ENCODE measurements around the gene CLEC17A. TPM values are rescaled to one million over a fixed set of nuclear protein-coding genes. Genes with fewer than 3 reads are reported as not detected.
"Not testable (repeated sequence)": the region's sequence is repeated elsewhere in the genome, so short reads cannot be mapped to it uniquely, and the experiment has no call there.

CLEC17A gene
- total RNA-seq, 4 donors from 2014 or later = not detected

DNA sequence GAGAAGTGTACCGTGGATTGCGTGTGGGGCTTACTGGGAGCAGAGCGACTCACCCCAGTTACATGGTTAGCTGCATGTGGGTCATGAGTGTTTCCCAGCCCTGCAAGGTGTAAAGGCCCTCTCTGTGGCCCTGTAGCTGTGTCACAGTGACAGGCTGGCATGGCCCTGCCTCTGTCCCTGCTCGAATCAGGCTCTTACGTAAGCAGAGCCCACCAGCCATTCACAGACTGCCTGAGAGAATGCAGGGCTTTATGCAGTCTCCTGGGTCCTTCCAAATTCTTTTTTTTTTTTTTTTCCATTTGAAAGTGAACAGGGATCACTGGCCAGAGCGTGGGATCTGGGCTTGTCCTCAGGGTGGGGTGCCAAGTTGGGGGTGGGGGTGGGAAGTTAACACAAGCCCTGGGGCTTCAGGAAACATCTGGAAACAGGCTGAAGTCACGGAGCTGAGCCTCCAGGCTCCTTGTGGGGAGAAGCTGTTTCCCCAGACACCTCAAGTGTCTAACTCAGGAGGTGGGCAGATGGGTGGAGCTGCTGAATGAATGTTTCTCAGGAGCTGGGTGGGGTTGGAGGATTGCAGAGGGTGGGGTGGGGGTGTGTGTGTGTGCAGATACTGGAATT lies 40.1 kb upstream of the CLEC17A start:
- 14 to 53% methylated on average over 3 to 4 of the region's 7 CpGs for WGBS, 2 donors (ENCODE audit: low coverage in 1 of 2)
- H3K4me1 ChIP-seq = peaks cover 0 to 23% (median 0%) of the 10 kb centered on the region in 3 donors
- TF ChIP-seq POLR2AphosphoS5 (IDR thresholded peaks at IDR 0.05) (no peak), POLR2A (IDR thresholded peaks at IDR 0.05) (no peak)
- no peak for ATAC-seq
- H3K36me3 ChIP-seq = peaks cover 0 to under 1% of the 10 kb centered on the region in 2 donors
- no peaks in the 10 kb centered on the region for H3K9me3 ChIP-seq
- H3K27me3 ChIP-seq = no peaks in the 10 kb centered on the region
- peak overlapping the region in 1 of 4 donors; percentile 46 for H3K27ac ChIP-seq
- H3K4me3 ChIP-seq = no peak overlapping the region

- Histone ChIP-seq H3K4me3 (no peak overlapping the region), H3K9me3 (no peaks in the 10 kb centered on the region), H3K36me3 (peaks cover 0 to 13% of the 10 kb centered on the region in 2 donors), H3K27ac (no peak overlapping the region), H3K27me3 (no peaks in the 10 kb centered on the region), H3K4me1 (peaks cover 0 to 23% (median 0%) of the 10 kb centered on the region in 3 donors)
- TF ChIP-seq POLR2A (IDR thresholded peaks at IDR 0.05) (no peak), POLR2AphosphoS5 (IDR thresholded peaks at IDR 0.05) (no peak), EP300 (IDR thresholded peaks at IDR 0.05) (no peak)
- TF ChIP-seq, protein P1, sequence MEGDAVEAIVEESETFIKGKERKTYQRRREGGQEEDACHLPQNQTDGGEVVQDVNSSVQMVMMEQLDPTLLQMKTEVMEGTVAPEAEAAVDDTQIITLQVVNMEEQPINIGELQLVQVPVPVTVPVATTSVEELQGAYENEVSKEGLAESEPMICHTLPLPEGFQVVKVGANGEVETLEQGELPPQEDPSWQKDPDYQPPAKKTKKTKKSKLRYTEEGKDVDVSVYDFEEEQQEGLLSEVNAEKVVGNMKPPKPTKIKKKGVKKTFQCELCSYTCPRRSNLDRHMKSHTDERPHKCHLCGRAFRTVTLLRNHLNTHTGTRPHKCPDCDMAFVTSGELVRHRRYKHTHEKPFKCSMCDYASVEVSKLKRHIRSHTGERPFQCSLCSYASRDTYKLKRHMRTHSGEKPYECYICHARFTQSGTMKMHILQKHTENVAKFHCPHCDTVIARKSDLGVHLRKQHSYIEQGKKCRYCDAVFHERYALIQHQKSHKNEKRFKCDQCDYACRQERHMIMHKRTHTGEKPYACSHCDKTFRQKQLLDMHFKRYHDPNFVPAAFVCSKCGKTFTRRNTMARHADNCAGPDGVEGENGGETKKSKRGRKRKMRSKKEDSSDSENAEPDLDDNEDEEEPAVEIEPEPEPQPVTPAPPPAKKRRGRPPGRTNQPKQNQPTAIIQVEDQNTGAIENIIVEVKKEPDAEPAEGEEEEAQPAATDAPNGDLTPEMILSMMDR (IDR thresholded peaks at IDR 0.05) = no peak
- no peak for ATAC-seq
- 86% methylated on average over 3 of the region's 5 CpGs; no CpG with 5 or more reads in 1 of the 2 donors for WGBS, 2 donors (ENCODE audit: low coverage in 1 of 2)
Observed at GRCh38 chr19:14544047-14544446, 38.8 kb upstream of the CLEC17A start.

DNA sequence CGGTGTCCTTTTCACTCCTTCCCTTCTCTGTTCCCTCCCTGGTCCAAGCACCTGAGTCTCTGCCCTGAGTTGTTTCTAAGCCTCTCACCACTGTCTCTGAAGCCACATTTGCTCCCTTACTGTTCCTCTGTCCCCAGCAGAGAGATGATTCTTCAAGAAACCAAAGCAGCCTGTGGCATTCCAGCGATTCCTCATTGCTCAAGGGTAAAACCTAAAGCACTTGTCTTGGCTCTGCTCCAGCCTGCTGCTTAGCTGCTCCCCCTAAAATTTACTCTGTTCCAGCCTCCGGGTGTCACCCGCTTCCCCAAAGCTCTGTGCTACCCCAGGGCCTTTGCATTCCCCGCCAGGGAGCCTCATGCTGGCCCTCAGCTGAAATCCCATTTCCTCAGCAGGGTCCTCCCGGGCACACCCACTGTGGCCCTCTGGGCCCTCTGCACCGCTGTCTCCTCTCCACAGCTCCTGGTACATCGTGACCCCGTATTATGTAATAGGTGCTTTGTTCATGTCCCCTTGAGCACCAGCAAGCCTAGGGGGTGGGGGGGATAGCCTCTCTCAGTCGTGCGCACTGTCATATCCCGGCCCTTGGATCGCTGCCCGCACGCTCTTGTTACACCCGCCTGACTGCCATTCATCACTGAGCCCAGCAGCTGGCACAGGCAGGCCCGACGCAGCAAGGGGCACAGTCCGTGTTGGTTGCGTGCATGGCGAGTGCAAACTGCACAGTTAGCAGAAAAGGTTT lies 37.7 kb upstream of the CLEC17A start:
- peaks cover 0 to 24% of the 10 kb centered on the region in 2 donors for H3K36me3 ChIP-seq
- WGBS, 2 donors (ENCODE audit: low coverage in 1 of 2) = 80 to 100% methylated on average over 1 to 9 of the region's 21 CpGs
- ATAC-seq = peak; percentile 55
- peak overlapping the region in 1 of 4 donors; percentile 23 for H3K27ac ChIP-seq
- H3K9me3 ChIP-seq = no peaks in the 10 kb centered on the region
- H3K4me3 ChIP-seq = no peak overlapping the region
- H3K4me1 ChIP-seq = peaks cover 0 to 27% (median 0%) of the 10 kb centered on the region in 3 donors
- TF ChIP-seq POLR2AphosphoS5 (IDR thresholded peaks at IDR 0.05) (no peak), POLR2A (IDR thresholded peaks at IDR 0.05) (no peak)
- no peaks in the 10 kb centered on the region for H3K27me3 ChIP-seq

DNA sequence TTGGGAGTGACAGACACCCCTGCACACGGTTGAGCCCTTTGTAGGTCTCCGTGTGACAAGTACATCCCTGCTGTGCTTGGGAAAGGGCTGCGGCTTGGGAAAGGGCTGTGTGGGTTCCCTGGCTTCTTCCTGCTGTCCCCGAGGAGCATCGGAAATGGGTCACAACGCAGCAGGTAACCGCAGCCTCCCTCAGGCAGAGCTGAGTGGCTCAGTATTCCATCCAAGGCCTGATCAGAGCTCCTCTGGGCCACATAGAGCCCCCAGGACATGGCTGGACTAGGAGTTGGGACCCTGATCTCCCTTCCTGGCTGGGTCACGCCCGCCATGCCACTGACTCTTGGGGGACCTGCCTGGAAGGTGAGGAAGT lies 37.2 kb upstream of the CLEC17A start:
- no peaks in the 10 kb centered on the region for H3K9me3 ChIP-seq
- H3K36me3 ChIP-seq = peaks cover 0 to 30% of the 10 kb centered on the region in 2 donors
- no peak overlapping the region for H3K4me3 ChIP-seq
- H3K27ac ChIP-seq = no peak overlapping the region
- WGBS, 2 donors (ENCODE audit: low coverage in 1 of 2) = 60% methylated on average over 1 of the region's 9 CpGs; no CpG with 5 or more reads in 1 of the 2 donors
- H3K4me1 ChIP-seq = peaks cover 0 to 32% (median 0%) of the 10 kb centered on the region in 3 donors
- H3K27me3 ChIP-seq = no peaks in the 10 kb centered on the region
- no peak for ATAC-seq
- TF ChIP-seq, protein P1 (IDR thresholded peaks at IDR 0.05) = no peak
- TF ChIP-seq EP300 (IDR thresholded peaks at IDR 0.05) = no peak
- no peak for TF ChIP-seq POLR2A (IDR thresholded peaks at IDR 0.05)
- TF ChIP-seq POLR2AphosphoS5 (IDR thresholded peaks at IDR 0.05) = no peak

DNA sequence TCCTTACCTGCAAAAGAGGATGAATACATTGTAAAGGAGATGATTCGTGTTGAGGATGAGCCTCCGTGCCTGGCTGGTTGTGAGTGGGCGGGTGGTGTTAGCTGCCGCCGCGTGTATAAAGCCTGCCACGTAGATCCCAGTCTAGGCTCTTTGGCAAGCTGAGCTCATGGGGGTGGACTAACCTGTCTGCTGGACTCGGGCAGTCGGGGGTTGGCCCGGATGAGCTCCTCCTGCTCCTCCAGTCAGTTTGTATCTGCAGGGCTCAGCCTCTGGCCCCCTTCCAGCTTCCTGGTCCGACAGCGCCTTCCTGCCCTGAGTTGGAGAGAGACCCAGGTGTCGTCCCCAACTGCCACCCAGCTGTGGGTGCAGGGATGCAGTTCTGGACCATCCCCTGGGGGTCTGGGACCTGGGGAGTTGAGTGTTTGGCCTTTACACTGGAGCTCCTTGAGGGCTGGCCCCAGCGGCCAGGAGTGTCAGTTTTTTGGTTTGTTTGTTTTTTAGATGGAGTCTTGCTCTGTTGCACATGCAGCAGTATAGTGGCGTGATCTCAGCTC lies 32.6 kb upstream of the CLEC17A start:
- Histone ChIP-seq H3K4me3 (no peak overlapping the region), H3K27ac (no peak overlapping the region), H3K36me3 (peaks cover 0 to 44% of the 10 kb centered on the region in 2 donors), H3K4me1 (peaks cover 0 to 15% (median 0%) of the 10 kb centered on the region in 3 donors), H3K9me3 (no peaks in the 10 kb centered on the region), H3K27me3 (no peaks in the 10 kb centered on the region)
- no peak for ATAC-seq
- TF ChIP-seq POLR2A (IDR thresholded peaks at IDR 0.05) = no peak
- 75% methylated on average over 2 of the region's 15 CpGs; no CpG with 5 or more reads in 1 of the 2 donors for WGBS, 2 donors (ENCODE audit: low coverage in 1 of 2)

GRCh38 chr19:14551134-14552005 lies 31.5 kb upstream of the CLEC17A start:
- H3K9me3 ChIP-seq, H3K27me3 ChIP-seq, H3K4me3 ChIP-seq, H3K27ac ChIP-seq: not testable (repeated sequence)
- peak; percentile 24 for ATAC-seq
- 92 to 95% methylated on average over 4 to 7 of the region's 12 CpGs for WGBS, 2 donors (ENCODE audit: low coverage in 1 of 2)
- Histone ChIP-seq H3K4me1 (peaks cover 0 to 17% (median under 1%) of the 10 kb centered on the region in 3 donors), H3K36me3 (peaks cover 0 to 44% of the 10 kb centered on the region in 2 donors)

GRCh38 chr19:14552006-14552360 lies 30.9 kb upstream of the CLEC17A start:
- not testable (repeated sequence) for H3K27ac ChIP-seq, ATAC-seq, H3K27me3 ChIP-seq, H3K9me3 ChIP-seq, H3K4me3 ChIP-seq
- Histone ChIP-seq H3K4me1 (peaks cover 0 to 23% (median 5%) of the 10 kb centered on the region in 3 donors), H3K36me3 (peaks cover 0 to 44% of the 10 kb centered on the region in 2 donors)
- WGBS, 2 donors (ENCODE audit: low coverage in 1 of 2) = 93% methylated on average over 8 of the region's 8 CpGs; no CpG with 5 or more reads in 1 of the 2 donors
